Glutamatergic neuron (in vitro differentiated cells): Measurements from ENCODE around the gene CTU2. TPM values are rescaled to one million over a fixed set of nuclear protein-coding genes. Genes with fewer than 3 reads are reported as not detected.
A peak's percentile ranks its signal among the peaks of the same experiment; 100 is the strongest.

Source experiments
- DNase-seq: peaks from one replicate; pipeline ENCODE4 v3.0.0; 2022
- H3K27ac Mint-ChIP-seq: one replicate; pipeline ENCODE4 v1.8.0; 2020; ENCODE audit warnings: mild to moderate bottlenecking, mixed read lengths, inconsistent platforms; ENCODE audit not compliant: unreplicated experiment
- H3K27me3 Mint-ChIP-seq: one replicate; pipeline ENCODE4 v1.8.0; 2020; ENCODE audit warnings: mild to moderate bottlenecking, moderate library complexity, mixed read lengths, inconsistent platforms; ENCODE audit not compliant: unreplicated experiment
- H3K36me3 Mint-ChIP-seq: one replicate; pipeline ENCODE4 v1.8.0; 2020; ENCODE audit warnings: mild to moderate bottlenecking, mixed read lengths, inconsistent platforms; ENCODE audit not compliant: unreplicated experiment
- H3K4me1 Mint-ChIP-seq: one replicate; pipeline ENCODE4 v1.8.0; 2020; ENCODE audit warnings: mild to moderate bottlenecking, low read depth, mixed read lengths, inconsistent platforms; ENCODE audit not compliant: unreplicated experiment
- H3K4me3 Mint-ChIP-seq: one replicate; pipeline ENCODE4 v1.8.0; 2020; ENCODE audit warnings: mild to moderate bottlenecking, mixed read lengths, inconsistent platforms; ENCODE audit not compliant: unreplicated experiment
- H3K9me3 Mint-ChIP-seq: one replicate; pipeline ENCODE4 v1.8.0; 2020; ENCODE audit warnings: mild to moderate bottlenecking, moderate library complexity, mixed read lengths, inconsistent platforms; ENCODE audit not compliant: unreplicated experiment
- CTCF ChIP-seq: fragments of 200-600 bp; sonication (generic); IDR thresholded peaks from one replicate; pipeline ENCODE4 v1.5.0; 2021; ENCODE audit not compliant: partially characterized antibody, unreplicated experiment
- total RNA-seq: library from RNA; stranded (reverse); fragmentation: NEBNext Ultra II Directional; extraction: Animal tissue kit (Norgen Biotek cat#: 25700); gene quantifications from one replicate; pipeline ENCODE4 v1.2.1, GENCODE V29; 2021; ENCODE audit not compliant: unreplicated experiment

Gene CTU2
- total RNA-seq, 1 donor from 2014 or later, result 32.4 TPM

- no peak overlapping the region for H3K27ac Mint-ChIP-seq
- no peak overlapping the region for H3K4me3 Mint-ChIP-seq
- H3K4me1 Mint-ChIP-seq, result peaks cover under 1% of the 10 kb centered on the region
- peaks cover 7% of the 10 kb centered on the region for H3K27me3 Mint-ChIP-seq
- H3K36me3 Mint-ChIP-seq, result no peaks in the 10 kb centered on the region
- DNase-seq, result no peak
- peaks cover 6% of the 10 kb centered on the region for H3K9me3 Mint-ChIP-seq
- no peak for TF ChIP-seq CTCF
These were observed 30.2 kb downstream of the CTU2 start for GRCh38 chr16:88736496-88736895.

- peak; percentile 81 for DNase-seq
- peaks cover 4% of the 10 kb centered on the region for H3K27me3 Mint-ChIP-seq
- no peak overlapping the region for H3K27ac Mint-ChIP-seq
- no peak overlapping the region for H3K4me3 Mint-ChIP-seq
- H3K4me1 Mint-ChIP-seq, result no peaks in the 10 kb centered on the region
- H3K36me3 Mint-ChIP-seq, result no peaks in the 10 kb centered on the region
- peaks cover 6% of the 10 kb centered on the region for H3K9me3 Mint-ChIP-seq
- peak; percentile 100 for TF ChIP-seq CTCF
These were observed 31.2 kb downstream of the CTU2 start for GRCh38 chr16:88737298-88738150.

- peaks cover 8% of the 10 kb centered on the region for H3K9me3 Mint-ChIP-seq
- no peaks in the 10 kb centered on the region for H3K36me3 Mint-ChIP-seq
- TF ChIP-seq CTCF, result no peak
- no peaks in the 10 kb centered on the region for H3K4me1 Mint-ChIP-seq
- H3K27me3 Mint-ChIP-seq, result peaks cover 4% of the 10 kb centered on the region
- H3K27ac Mint-ChIP-seq, result no peak overlapping the region
- H3K4me3 Mint-ChIP-seq, result no peak overlapping the region
- DNase-seq, result no peak
These were observed 32.1 kb downstream of the CTU2 start for GRCh38 chr16:88738151-88739084.

GRCh38 chr16:88739139-88739976, 33.1 kb downstream of the CTU2 start:
- Mint-ChIP-seq H3K4me3 (no peak overlapping the region), H3K36me3 (no peaks in the 10 kb centered on the region), H3K27me3 (peaks cover 4% of the 10 kb centered on the region), H3K27ac (no peak overlapping the region), H3K9me3 (peaks cover 11% of the 10 kb centered on the region), H3K4me1 (peaks cover 1% of the 10 kb centered on the region)
- DNase-seq, result no peak
- TF ChIP-seq CTCF, result no peak
